HK-2 (cell line): ENCODE results near the gene SLC30A10.
A peak's percentile ranks its signal among the peaks of the same experiment; 100 is the strongest.
"Not testable (repeated sequence)": the region's sequence is repeated elsewhere in the genome, so short reads cannot be mapped to it uniquely, and the experiment has no call there.

Experiments
- DNase-seq: peaks from one replicate; pipeline ENCODE4 v3.0.0-alpha.2; 2018; ENCODE audit not compliant: unreplicated experiment

The SLC30A10 gene

DNA sequence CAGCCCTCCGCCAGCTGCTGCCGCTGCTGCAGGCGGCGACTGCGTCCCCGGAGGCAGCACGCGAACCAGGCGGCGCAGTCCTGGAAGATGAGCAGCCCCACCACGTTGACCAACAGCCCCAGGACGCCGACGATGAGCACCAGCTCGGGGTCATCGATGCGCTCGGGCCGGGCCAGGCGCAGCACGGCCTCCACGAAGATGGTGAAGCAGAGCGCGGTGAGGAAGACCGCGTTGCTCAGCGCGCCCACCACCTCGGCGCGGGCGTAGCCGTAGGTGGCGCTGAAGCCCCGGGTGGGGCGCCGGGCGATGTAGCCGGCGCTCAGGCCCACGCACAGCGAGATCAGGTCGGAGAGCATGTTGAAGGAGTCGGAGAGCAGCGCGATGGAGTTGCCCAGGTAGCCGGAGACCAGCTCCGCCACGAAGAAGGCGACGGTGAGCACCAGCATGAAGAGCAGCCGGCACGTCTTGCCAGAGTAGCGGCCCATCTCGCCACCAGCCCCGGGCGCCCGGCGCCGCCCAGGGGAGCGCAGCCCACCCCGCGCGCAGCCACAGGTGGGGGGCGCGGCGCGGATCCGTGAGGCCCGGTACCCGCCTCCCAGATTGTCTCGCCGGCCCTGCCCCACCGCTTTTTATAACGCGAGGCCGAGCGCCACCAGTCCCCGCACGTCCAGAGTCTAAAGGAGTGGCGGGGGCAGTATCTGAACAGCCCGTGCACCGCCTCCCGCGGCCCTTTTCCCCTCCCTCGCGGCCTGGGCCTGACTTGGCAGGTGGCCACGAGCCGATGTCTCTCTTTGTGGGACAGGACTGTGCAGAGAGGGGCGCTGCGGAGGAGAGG lies at the start of gene SLC30A10:
Gene SLC30A10 (minus strand): TSS at position 602 of the 835 bp plus-strand sequence. CDS start 117 bp downstream, at position 485.
- no peak for DNase-seq

DNA sequence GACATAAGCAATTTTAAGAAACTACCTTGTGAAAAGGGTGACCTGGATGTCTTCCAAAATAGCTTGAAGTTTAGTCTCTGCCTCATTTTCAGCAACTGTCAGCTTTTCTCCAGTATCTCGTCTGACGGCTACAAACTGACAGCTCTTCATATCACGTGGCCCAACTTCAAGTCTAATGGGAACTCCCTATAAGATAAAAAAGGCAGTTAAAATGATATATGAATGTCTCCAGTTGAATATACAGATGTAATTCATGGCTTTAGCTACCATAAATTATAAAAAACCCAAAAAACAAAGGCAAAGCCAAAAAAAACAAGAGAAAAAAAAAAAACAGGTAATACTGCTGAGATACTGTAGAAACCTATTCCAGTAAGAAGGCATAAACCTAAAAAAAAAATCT lies 44.9 kb upstream of the SLC30A10 start:
- no peak for DNase-seq

DNA sequence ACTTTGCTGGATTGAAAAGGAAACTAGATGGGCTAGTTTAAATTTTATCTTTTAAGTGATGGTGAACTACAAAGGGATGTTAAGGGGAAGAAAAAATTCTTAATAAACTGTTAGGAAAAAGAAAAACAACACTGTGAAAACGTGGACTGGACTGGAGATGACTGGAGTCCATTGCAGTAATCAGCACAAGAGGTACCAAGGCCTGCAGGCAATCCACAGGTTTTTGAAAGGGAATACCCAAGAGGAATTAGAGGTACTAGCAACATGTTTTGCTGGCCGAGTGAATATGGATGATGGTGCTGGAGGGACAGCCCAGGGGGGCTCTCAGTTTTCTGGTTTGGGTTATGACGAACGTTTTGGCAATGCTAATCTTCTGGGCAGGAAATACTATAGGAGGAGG lies 39.0 kb upstream of the SLC30A10 start:
- no peak for DNase-seq

DNA sequence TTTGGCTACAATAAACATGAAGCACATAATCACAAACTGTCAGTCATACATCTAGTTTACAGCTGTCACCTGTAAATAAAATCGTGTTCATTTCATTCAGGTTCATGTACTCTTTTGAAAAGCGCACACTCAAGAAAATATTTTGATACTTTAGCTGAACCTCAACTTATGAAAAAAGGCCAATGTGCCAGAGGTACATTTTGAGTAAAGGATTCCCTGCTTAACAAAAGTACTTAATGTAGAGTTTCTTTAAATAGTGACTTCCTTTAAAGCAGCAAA lies 37.7 kb upstream of the SLC30A10 start:
- no peak for DNase-seq

DNA sequence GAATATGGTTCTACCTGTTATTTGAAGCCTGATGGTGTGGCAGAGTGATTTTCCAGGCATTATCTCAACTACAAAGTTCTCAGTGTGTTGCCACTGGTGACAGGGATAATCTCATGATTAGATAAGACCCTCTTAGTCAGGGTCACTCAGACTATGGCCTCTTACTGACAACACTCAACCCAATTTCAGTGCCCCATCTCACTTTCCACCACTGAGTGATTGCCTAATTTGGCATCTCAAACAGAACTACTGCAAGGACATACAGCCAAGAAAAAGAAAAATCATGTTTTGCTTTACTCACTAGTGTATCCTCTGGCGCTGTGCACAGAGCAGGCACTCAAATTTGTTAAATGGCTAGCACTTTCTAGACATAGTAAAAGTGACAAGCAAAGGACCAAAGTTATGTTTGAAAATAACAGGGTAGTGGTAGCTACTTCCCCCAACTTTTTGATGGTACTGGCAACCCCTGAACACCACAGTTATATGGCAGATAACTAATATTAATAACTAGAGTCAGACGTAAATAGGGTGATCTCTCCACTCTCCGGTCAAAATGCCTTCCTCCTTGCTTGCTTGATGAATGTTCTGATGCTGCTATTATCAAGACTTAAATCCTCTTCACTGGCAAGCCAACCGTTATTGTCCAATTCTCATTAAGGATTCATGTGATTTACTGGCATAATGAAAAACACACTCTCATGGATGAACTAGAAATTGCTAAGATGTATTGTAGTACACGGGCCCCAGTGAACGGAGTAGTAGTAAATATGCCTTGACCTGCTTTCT lies 37.1 kb upstream of the SLC30A10 start:
- no peak for DNase-seq

DNA sequence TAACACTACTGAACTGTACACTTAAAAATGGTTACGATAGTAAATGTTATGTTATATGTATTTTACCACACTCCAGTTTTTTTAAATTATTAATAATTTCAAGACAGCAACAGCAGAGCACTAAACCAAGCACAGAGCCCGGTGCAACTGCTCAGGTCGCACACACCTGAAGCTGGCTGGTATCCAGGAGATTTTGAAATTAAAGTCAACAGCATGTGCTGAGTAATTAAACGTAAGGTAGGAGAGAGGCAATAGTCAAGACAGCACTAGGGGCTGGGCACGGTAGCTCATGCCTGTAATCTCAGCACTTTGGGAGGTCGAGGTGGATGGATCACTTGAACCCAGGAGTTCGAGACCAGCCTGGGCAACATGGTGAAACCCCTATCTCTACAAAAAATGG lies 35.1 kb upstream of the SLC30A10 start:
- DNase-seq: no peak

DNA sequence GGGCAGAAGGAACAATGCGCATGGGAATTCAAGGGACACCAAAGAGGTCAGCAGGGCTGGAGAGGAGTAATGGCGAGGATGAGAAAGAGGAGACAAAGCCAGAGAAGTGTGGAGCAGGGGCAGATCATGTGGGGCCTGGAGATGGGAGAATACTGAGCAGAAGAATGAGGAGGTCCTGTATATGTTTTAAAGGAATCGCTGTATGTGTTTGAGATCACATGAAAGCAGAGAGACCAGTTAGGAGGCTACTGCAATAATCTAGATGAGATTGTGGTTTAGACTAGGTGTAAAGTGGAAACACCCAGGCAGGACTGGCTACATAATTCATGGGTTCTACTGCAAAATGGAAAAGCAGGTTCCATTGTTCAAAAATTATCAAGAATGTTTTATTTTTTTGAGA lies 33.3 kb upstream of the SLC30A10 start:
- no peak for DNase-seq

DNA sequence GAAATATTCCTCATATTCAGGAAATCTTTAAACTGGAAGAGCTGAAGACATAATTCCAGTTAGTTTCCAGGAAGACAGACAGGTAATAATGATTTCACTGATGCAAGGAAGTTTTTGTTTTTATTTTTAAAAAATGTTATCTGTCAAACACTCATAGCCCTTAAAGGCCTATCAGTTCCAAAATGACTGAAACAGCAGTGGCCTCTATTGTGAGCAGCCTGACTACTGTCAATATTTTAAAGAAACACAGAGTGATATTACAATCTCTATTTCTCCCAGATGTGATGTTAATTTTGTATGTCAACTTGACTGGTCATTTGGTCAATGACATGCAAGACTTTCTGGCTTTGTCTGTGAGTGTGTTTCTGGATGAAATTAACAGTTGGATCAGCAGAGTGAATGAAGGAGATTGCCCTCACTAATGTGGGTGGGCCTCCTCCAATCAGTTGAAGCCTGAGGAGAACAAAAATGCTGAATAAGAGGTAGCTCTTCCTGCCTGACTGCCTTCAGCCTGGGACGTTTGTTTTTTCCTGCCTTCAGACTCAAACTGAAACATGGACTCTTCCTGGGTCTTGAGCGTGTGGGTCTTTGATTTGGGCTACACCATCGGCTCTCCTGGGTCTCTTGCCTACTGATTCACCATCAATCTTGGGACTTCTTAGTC lies 31.3 kb upstream of the SLC30A10 start:
- no peak for DNase-seq

DNA sequence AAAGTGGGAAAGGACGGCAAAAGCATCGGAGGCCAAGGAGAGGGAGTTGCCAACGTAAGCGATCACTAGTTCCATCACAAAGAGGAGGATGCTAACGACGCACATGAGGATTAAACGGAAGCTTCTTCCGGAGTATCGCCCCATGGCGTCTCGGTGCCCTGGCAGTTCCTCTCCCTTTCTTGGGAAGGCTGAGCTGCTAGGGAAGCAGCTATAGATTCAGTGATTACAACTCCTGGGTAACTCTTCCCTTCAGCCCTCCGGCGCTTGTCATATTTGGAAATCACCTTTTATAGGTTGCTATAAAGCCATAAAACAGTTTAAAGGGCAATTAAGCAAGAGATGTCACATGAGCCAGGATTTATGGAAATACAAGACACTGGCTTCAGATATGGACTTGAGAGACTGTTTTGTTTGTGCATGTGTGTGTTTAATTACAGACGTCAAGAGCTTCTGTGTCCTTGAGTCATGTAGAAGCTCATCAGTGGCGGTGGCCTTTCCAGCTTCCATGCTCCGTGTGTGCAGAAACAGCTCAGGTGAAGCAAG lies 30.6 kb upstream of the SLC30A10 start:
- DNase-seq: no peak

DNA sequence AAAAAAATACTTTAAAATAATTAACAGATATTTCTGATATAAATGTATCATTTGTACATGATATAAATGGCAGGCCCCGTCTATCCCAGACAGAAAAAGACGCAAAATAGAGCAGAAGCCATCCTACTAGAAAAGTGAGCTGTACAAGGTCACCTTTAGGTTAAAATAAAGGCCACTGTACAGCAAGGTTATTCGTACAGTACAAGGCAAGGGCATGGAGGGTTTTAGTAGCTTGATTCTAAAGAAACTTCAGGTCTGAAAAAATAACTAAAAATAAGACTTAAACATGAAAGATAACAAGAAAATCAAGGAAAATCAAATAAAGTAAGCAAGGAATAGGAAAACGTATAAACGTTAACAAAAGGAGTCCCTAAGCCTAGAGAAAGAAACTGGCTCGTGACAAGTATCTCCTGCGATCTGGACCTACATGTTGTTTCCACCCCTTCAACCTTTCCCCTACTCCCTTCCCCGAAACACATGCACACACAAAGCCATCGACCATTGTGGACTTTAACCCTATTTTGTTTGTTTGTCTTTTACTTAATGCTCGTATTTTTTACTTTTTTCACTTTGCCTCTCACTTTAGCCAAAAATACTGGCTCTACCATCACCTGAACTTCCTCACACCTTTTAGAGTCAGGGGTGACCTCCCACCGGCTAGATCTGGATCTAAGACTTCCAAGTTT lies 26.5 kb upstream of the SLC30A10 start:
- DNase-seq: no peak

DNA sequence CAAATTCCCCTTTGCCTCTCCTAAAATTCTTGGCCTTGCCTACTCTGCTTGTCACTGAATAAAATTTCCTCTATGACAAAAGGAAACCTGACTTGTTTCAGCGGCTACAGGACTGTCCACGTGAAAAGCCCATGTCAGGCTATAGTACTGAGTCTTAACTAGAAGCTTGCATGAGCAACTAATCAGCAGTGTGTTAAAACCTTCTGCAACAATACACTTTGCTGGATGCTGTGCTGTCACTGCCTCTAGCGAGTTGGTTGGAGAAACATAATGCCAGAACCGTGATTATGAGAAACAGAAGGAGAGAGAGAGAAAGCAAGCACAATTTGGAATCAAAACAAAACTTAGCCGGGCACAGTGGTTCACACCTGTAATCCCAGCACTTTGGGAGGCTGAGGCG lies 25.7 kb upstream of the SLC30A10 start:
- no peak for DNase-seq

DNA sequence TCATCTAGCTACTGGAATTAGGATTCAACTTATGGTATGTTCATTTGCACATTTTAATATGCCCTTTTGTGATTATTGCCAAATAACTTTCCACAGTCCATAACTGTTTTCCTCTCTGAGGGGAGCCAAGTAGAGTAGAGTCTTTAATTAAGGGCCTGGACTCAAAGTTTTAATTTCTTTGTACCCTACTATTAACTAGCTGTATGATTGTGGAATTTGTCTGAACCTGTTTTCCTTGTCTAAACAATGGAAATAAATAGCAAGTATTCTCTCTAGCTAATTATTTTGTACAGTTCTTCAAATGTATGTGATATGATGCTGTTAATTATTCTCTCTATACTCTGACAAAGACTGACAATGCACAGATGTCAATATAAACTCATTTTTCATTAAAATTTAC lies 24.0 kb upstream of the SLC30A10 start:
- DNase-seq: no peak

DNA sequence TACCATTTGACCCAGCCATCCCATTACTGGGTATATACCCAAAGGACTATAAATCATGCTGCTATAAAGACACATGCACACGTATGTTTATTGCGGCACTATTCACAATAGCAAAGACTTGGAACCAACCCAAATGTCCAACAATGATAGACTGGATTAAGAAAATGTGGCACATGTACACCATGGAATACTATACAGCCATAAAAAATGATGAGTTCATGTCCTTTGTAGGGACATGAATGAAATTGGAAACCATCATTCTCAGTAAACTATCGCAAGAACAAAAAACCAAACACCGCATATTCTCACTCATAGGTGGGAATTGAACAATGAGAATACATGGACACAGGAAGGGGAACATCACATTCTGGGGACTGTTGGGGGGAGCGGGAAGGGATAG lies 20.9 kb upstream of the SLC30A10 start:
- not testable (repeated sequence) for DNase-seq

DNA sequence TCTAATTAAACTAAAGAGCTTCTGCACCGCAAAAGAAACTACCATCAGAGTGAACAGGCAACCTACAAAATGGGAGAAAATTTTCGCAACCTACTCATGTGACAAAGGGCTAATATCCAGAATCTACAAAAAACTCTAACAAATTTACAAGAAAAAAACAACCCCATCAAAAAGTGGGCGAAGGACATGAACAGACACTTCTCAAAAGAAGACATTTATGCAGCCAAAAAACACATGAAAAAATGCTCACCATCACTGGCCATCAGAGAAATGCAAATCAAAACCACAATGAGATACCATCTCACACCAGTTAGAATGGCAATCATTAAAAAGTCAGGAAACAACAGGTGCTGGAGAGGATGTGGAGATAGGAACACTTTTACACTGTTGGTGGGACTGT lies 20.4 kb upstream of the SLC30A10 start:
- not testable (repeated sequence) for DNase-seq

DNA sequence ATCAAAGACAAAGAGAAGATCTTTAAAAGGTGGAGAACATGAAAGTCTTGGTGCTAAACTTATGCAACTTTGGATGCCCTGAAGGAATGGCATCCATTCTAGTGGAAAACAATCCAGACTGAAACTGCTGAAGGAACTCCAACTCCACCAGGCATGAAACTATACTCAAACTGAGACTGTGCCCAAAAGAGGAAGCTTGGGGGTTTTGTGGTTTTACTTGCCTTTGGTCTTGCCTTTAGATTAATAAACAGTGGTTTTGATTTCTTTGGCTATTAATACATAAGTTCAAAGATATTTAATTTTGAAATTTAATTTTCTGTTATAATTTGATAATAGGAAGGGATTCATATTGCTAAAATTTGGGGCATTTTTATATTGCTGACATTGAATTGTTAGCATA lies 17.4 kb upstream of the SLC30A10 start:
- DNase-seq: no peak

DNA sequence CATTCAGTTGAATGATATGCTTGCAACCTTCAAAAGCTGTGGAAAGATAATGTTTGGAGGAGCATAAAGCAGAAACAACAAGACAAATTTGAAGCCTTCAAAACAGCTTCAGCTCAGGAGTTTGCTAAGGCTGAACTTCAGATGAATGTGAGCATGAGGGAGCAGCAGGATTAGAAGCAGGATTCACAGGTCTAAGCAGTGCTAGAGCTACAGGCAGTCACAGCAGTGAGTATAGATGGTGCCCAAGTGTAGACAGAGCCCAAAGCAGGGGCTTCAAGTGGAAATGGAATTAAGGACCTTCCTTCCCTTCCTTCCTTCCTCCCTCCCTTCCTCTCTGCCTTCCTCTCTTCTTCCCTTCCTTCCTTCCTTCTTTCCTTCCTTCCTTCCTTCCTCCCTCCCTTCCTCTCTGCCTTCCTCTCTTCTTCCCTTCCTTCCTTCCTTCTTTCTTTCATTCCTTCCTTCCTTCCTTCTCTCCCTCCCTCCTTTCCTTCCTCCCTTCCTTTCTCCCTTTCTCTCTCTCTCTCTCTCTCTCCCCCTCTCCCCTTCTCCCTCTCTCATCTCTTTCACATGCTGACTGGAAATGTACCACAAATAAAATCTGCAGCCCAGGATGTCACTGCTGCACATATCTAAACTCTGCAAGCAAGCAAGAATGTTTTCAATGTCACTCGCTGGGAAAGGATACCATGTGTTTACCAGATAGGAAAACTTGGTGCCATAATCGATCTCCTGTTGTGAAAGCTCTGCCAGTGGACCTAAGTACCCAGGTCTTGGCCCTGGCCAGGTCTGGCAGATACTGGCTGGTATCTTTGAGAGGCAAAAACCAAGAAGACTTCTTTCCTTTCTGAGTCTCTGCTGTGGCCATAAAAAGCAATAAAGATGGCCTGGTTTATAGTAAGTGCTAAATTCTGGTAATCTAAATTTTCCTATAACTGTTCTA lies 13.1 kb upstream of the SLC30A10 start:
- DNase-seq: no peak

DNA sequence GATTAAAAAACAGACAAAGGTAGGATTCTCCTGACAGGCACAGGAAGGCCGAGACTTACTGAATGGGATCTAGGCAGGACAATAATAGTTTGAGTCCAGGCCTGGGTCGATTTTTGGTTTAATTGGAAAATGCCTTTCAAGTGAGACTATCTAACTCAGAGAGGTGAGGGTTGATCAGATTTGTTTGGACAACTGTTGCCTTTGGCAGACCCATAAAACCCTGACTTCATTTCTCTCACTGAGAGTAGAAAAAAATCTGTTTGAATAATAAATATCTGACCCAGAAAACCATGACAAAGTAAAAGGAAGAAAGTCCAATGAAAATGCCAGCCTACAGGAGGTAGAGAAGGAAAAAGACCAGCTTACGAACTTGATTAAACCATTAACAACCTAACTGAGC lies 12.3 kb upstream of the SLC30A10 start:
- no peak for DNase-seq

DNA sequence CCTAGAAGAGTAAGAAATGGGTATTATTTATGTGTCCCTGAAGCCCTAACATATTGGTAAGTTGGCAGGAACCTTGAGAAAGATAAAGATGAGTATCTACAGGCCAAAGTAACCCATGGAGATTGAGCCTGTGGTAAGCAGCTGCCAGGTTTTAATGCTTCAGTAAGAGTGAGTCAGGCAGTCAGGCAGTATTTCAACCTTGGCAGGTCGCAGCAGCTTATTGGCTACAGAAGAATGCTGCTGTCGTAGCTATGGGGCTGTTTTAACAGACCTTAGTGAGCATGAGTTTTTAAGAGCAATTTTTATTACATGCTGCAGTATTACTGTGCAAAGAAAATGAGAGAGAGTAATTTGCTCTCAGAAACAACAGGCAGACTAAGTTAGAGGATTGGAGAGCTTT lies 10.3 kb upstream of the SLC30A10 start:
- DNase-seq: peak; percentile 55

DNA sequence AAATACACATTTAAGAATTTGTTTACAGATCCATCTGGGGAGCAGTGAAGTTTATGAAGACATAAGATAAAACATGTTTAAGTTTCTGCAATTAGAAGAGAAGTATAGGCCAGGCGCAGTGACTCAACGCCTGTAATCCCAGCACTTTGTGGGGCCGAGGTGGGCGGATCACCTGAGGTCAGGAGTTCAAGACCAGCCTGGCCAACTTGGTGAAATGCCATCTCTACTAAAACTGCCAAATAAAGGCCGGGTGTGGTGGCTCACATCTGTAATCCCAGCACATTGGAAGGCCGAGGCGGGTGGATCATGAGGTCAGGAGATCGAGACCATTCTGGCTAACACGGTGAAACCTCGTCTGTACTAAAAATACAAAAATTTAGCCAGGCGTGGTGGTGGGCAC lies 5.4 kb upstream of the SLC30A10 start:
- not testable (repeated sequence) for DNase-seq

DNA sequence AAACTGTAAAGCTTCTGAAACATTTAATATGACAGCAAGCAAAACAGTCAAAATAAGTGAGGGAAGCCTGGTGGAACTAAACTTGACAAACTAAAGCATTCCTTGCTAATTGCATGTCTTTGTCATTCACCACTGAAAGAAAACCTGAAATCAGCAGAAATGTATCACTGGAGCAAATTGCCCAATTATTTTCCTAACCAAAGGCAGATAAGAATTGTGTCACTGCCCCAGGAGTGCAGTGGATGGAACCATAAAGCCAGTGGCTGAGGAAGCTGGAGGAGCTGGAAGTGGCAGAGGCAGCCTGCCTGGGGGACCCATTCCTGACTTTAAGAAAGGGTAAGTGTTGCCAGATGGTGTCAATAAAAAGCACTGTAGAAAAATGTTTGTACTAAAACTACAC lies 2.7 kb upstream of the SLC30A10 start:
- DNase-seq: no peak

DNA sequence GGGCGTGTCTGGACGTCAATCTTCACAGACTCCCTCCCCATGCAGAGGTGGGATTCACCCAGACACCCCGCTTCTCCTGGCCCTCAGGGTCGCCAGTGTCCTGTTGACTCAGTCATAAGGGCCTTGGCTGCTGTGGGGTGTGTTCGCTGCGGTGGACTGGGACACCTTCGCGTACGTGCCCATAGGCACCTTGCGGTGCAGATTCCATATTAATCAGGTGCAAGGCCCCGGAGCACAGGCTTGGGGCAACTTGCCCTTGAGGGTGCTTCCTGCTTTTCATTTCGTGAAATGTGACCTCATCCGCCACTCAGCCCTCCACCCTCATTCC lies 398 bp upstream of the SLC30A10 start:
- DNase-seq: no peak
